Stomach (tissue), 4 donors: ENCODE results near the gene CSNK2A1.

Experiments used
- EP300 ChIP-seq: sonication (generic); formaldehyde crosslinking; IDR thresholded peaks from one replicate; pipeline ENCODE4 v1.6.1; 2017; ENCODE audit warnings: antibody characterized with exemption
- POLR2A ChIP-seq, 4 donors: fragments of 450-650 bp; IDR thresholded peaks; one replicate each; pipeline ENCODE4 v1.6.1; 2016; ENCODE audit warnings: antibody characterized with exemption in 4 of 4, control low read depth in 2 of 4, mild to moderate bottlenecking in 1 of 4, moderate library complexity in 1 of 4
- POLR2AphosphoS5 ChIP-seq, 3 donors: sonication (generic); formaldehyde crosslinking; IDR thresholded peaks; one replicate each; pipeline ENCODE4 v1.6.1; 2016; ENCODE audit warnings: antibody characterized with exemption in 3 of 3
- TF ChIP-seq, protein P1 (sequence below), 7 experiments: fragments of 450-650 bp in 4 of 7; fragments of 200-600 bp in 3 of 7; sonication (generic) in 3 of 7; IDR thresholded peaks; one replicate each; pipeline ENCODE4 v1.5.1; 2016 to 2019; ENCODE audit warnings: antibody characterized with exemption in 7 of 7, control low read depth in 2 of 7, mild to moderate bottlenecking in 1 of 7

DNA sequence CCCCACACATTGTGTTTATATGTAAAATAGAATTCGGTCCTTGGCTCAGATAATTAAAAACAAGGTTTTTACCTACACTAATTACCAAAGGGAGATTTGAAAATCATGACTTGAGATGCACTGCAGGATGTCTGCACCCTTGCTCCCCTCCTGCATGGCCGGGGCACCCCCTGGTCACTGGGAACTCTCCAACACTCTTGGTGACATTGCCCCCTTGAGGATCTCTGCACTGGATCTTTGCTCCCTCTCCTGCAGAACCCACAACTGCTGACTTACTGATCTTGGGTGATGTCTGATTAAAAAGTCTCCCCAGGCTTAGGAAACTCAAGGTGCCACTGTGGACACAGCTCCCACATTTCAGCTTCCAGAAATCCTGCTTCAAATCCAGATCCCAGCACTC lies 17.1 kb upstream of the CSNK2A1 start:
- TF ChIP-seq POLR2AphosphoS5 (IDR thresholded peaks at IDR 0.05) (no peak), EP300 (no peak), POLR2A (IDR thresholded peaks at IDR 0.05) (no peak)
- TF ChIP-seq, protein P1, sequence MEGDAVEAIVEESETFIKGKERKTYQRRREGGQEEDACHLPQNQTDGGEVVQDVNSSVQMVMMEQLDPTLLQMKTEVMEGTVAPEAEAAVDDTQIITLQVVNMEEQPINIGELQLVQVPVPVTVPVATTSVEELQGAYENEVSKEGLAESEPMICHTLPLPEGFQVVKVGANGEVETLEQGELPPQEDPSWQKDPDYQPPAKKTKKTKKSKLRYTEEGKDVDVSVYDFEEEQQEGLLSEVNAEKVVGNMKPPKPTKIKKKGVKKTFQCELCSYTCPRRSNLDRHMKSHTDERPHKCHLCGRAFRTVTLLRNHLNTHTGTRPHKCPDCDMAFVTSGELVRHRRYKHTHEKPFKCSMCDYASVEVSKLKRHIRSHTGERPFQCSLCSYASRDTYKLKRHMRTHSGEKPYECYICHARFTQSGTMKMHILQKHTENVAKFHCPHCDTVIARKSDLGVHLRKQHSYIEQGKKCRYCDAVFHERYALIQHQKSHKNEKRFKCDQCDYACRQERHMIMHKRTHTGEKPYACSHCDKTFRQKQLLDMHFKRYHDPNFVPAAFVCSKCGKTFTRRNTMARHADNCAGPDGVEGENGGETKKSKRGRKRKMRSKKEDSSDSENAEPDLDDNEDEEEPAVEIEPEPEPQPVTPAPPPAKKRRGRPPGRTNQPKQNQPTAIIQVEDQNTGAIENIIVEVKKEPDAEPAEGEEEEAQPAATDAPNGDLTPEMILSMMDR (IDR thresholded peaks at IDR 0.05) = no peak
